Stimulated activated CD4-positive, alpha-beta T cell treated with anti-CD3 and anti-CD28 coated beads, Interleukin-4, amount 100 ng/mL, for 1 hour (primary cell): ENCODE data around the gene DNAJC27.
A peak's percentile ranks its signal among the peaks of the same experiment; 100 is the strongest.
"Not testable (repeated sequence)": the region's sequence is repeated elsewhere in the genome, so short reads cannot be mapped to it uniquely, and the experiment has no call there.

ENCODE experiments used
- DNase-seq: peaks from one replicate; pipeline ENCODE4 v3.0.0-alpha.2; 2020

Gene DNAJC27

GRCh38 chr2:24971536-24972314 lies at the start of gene DNAJC27:
DNAJC27 (minus strand) TSS chr2:24971955; CDS start chr2:24971904, 51 bp downstream.
- DNase-seq = peak; percentile 98

DNA sequence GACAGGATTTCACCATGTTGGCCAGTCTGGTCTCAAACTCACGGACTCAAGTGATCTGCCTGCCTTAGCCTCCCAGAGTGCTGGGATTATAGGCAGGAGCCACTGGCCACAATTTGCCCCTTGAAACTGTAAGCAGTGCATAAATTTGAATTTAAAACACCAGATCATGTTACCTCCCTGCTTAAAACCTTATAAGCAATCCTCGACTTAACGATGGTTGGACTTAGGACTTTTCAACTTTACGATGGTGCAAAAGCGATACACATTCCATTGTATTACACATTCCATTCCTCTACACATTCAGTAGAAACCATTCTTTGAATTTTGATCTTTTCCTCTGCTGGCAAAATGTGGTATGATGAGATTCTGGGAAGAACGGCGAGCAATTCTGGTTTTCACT lies 46.9 kb upstream of the DNAJC27 start:
- DNase-seq = no peak

- no peak for DNase-seq
Measured at GRCh38 chr2:25014631-25015030, 42.9 kb upstream of the DNAJC27 start.

DNA sequence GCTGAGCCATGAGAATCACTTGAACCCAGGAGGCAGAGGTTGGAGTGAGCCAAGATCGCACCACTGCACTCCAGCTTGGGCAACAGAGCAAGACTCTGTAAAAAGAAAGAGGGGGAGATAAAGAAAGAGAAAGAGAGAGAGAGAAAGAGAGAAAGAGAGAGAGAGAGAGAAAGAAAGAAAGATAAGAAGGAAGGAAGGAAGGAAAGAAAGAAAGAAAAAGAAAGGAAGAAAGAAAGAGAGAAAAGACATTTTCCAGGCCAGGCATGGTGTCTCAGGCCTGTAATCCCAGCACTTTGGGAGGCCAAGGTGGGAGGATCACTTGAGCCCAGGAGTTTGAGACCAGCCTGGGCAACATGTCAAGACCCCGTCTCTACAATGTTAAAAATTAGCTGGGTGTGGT lies 39.6 kb upstream of the DNAJC27 start:
- not testable (repeated sequence) for DNase-seq

GRCh38 chr2:25009954-25010353 lies 38.2 kb upstream of the DNAJC27 start:
- no peak for DNase-seq

DNA sequence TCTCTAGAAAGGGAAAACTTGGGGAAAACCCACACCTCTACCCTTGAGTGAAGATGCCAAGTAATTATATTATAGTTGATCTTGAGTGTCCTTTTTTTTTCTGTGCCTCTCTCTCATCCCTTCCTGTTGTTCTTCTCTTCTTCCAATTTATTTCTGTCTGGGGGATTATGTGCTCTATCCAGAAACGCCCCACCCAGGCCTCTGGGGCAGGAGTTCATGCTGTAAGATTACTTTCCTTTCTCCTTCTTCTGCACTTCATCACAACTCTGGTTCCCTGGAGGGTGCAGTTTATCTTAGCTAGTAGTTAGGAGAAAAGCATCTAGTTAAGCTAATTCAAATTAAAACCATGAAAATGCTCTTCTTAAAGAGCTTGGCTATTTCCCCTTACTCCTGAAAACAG lies 30.3 kb upstream of the DNAJC27 start:
- DNase-seq = no peak

- DNase-seq = no peak
Measured at GRCh38 chr2:25001325-25001637, 29.5 kb upstream of the DNAJC27 start.

GRCh38 chr2:25000503-25001324 lies 29.0 kb upstream of the DNAJC27 start:
- no peak for DNase-seq

DNA sequence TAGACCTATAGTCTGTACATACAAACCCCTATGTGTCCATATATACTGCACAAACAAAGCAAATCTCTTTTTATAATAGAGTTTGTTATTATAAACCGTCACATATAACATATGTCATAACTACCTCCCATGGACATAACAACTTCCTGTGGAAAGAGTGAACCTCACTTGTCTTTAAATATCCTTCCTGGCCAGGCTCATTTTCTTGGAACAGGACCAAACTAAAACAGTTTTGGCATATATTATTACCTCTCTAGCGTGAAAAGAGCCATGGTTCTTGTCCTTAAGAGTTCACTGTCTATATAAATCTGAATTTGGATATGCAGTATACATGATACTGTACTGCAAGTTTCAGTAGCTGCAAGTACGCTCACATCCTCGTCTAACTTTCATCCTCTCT lies 28.3 kb upstream of the DNAJC27 start:
- DNase-seq = no peak

DNA sequence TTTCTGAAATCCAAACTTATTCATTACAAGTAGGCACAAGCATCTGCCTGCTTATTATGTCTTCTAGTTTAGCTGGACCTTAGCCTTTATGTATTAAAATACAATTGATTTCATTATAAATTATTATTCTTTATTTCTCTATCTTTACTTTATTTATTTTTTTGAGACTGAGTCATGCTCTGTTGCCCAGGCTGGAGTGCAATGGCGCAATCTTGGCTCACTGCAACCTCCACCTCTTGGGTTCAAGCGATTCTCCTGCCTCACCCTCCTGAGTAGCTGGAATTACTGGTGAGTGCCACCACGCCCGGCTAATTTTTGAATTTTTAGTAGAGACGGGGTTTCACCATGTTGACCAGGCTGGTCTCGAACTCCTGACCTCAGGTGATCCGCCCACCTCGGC lies 27.3 kb upstream of the DNAJC27 start:
- not testable (repeated sequence) for DNase-seq

DNA sequence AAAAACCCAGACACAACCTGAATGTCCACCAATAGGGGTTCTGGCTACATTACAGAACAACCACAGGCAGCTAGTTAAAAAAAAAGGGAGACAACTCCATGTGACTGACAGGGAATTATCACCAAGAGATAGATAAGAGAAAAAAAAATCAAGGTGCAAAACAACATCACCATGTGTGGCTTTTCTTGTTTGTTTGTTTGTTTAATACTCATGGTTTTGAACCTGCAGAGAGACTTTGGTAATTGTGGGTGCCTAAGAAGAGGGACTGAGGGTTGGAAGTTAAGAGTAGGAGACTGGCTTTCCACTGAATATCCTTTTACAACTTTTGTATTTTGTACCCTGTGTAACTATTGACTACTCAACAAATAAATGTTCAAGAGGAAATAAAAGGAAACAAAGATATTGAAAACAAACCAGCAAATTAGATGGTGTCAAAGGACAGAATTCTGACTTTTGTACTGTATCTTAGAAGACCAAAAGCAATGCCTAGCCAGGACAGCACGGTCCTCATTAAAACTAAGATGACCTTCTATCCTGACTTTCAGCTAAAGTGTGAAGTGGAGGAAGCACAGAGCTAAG lies 22.5 kb upstream of the DNAJC27 start:
- no peak for DNase-seq

- DNase-seq = no peak
Measured at GRCh38 chr2:24993406-24994145, 21.8 kb upstream of the DNAJC27 start.

- DNase-seq = no peak
Measured at GRCh38 chr2:24986372-24986771, 14.6 kb upstream of the DNAJC27 start.

- no peak for DNase-seq
Measured at GRCh38 chr2:24985511-24985910, 13.8 kb upstream of the DNAJC27 start.

GRCh38 chr2:24984912-24985311 lies 13.2 kb upstream of the DNAJC27 start:
- no peak for DNase-seq

GRCh38 chr2:24981411-24982136 lies 9.8 kb upstream of the DNAJC27 start:
- DNase-seq = no peak

- DNase-seq = no peak
Measured at GRCh38 chr2:24978661-24979060, 6.9 kb upstream of the DNAJC27 start.

DNA sequence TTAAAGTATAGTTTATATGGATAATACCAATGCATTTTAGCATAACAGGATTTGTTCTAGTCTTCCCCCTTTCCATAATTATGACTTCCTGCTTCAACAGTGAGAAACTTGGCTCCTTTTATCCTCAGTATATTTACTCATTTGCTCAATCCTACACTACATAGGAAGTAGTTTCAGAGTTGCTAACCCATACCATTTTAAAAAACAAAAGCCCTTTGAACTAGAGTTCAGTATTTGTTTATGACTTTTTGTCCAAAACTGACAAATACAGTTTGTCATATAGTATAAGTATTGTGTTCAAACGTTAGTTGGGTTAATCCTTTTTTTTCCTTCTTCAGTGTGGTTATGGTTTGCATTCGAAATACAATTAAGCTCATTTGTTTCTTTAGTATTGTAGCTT lies 5.9 kb upstream of the DNAJC27 start:
- no peak for DNase-seq

- no peak for DNase-seq
Measured at GRCh38 chr2:24973812-24974211, 2.1 kb upstream of the DNAJC27 start.

- DNase-seq = peak; percentile 31
Measured at GRCh38 chr2:24972315-24972961, 683 bp upstream of the DNAJC27 start.

- no peak for DNase-seq
Measured at GRCh38 chr2:24971286-24971535, 544 bp downstream of the DNAJC27 start.
